PC-9 (cell line): ENCODE measurements around the gene TMPRSS5.

Experiments
- CTCF ChIP-seq: fragments of 200-600 bp; sonication (generic); conservative IDR thresholded peaks from 2 replicates; pipeline ENCODE4 v1.6.1; 2017; ENCODE audit warnings: mixed run types, antibody characterized with exemption, mild to moderate bottlenecking, moderate library complexity
- EZH2 ChIP-seq: fragments of 200-600 bp; sonication (generic); IDR thresholded peaks from 2 replicates; pipeline ENCODE4 v1.8.0; 2017; ENCODE audit warnings: antibody characterized with exemption, low read depth

- TF ChIP-seq CTCF (no peak), EZH2 (no peak)
These were observed 21.6 kb downstream of the TMPRSS5 start for GRCh38 chr11:113684496-113684895.
